HG02885 (cell line): ENCODE results near the gene AMZ1.
"Not testable (repeated sequence)": the region's sequence is repeated elsewhere in the genome, so short reads cannot be mapped to it uniquely, and the experiment has no call there.

Experiments used
- ATAC-seq: cut with Tn5 transposase; IDR thresholded peaks from one replicate; pipeline ENCODE4 v1.9.1; 2021; ENCODE audit warnings: mild to moderate bottlenecking; ENCODE audit not compliant: unreplicated experiment, poor library complexity

AMZ1 gene

DNA sequence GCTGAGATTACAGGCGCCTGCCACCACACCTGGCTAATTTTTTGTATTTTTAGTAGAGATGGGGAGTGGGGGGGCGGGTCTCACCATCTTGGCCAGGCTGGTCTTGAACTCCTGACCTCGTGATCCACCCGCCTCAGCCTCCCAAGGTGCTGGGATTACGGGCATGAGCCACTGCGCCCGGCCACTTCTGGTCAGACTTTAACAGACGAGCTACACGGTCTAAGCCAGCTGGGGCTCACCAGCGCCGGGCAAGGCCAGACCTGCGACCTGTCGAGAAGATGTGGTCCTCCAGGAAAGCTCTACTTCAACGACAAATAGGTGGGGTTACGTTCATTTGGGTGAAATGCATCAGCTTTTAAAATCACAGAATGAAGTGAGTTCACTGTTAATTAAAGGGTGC, 36.0 kb downstream of the AMZ1 start:
- ATAC-seq: not testable (repeated sequence)

DNA sequence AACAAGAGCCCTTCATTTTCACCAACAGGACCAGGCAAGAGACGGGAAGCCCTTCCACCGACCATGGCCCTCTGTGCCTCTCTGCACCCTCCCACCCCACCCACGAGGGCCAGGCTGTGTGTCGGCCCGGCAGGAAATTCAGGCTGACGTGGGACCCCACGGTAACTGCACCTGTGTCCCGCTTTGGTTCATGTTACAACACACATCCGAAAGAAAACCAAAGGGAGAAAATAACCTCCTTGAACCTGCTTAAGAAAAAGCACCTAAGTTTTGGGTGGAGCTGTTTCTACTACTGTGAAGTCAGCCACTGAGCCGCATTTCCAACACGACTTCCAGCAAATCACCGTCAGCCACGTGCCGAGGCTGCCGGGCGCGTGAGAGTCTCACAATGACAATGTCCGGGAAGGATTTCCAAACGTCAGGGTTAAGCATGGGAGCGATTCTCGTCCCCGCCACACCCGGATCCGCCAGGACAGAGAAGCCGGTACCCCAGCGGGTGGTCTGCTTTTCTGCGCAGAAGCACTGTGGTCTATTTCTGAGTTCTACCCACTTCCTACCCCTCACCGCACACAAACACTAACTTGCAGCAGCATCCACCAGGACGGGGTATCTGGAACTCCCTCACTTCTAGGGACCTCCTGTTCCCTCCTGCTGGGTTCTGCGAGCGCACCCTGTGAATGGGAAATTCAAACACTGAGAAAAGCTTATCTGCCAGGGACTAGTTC, 36.6 kb downstream of the AMZ1 start:
- no peak for ATAC-seq

- ATAC-seq: no peak
These were observed 37.4 kb downstream of the AMZ1 start for GRCh38 chr7:2725178-2726105.

DNA sequence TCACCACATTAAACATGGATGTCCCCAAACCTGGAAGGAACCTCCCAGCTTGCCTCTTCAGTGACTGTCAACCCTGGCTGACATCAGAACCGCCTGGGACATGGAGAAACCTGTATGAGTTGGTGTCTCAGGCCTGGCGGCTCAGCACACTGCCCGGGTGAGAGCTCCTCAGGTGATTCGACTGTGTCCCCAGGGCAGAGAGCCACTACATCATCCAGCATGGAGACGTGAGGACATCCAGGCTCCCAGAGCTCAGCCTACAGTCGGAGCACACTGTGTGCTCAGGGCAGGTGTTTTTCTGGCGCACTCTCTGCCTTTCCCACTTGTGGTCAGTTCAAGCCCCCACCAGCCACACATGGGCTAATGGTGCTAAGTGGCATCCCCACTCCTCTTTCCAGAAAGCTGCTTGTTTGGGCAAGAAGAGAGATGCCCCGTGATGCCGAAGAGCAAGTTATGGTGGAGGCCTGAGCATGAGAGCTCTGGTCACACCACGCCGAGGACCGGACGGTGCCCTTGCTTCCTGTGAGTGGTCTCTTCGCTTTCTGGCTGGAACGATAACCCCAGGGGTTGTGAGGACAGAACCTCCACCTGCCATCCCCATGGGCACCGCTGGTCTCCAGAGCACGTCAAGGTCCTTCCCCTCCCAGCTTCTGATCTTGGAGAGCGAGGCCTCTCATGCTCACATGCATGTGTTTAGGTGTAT, 38.5 kb downstream of the AMZ1 start:
- no peak for ATAC-seq

GRCh38 chr7:2727206-2727605, 39.2 kb downstream of the AMZ1 start:
- ATAC-seq: not testable (repeated sequence)

DNA sequence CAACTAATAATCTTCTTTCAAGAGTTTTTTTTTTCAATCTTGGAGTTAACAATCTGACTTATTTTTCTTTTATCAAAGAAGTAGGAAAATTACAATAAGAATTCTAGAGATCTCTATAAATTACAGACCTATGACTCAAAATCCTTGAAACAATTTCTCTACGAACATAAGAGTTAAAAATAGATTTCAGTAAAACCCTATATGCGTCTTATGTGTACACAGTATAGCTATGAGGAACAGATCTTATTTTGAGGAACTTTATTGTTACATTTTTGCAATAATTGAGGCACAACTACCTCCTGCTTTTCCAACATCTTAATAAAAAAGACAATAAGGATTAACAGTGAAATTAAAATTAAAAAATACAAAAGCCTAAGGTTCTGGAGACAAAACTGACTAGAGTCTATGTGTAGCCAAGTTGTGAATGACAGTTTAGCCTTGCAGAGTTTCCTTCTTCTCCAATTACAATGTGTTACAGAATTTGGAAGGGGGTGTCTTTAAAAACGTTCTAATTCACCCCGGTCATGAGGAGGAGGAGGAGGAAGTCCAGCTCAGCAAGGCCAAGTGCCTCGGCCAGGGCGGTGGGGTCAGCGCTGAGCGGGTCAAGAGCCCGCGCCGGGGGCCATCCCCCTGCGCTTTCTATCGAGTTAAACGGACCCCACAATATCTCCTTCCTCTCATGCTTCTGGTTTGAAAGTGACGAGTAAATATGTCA, 40.5 kb downstream of the AMZ1 start:
- no peak for ATAC-seq

DNA sequence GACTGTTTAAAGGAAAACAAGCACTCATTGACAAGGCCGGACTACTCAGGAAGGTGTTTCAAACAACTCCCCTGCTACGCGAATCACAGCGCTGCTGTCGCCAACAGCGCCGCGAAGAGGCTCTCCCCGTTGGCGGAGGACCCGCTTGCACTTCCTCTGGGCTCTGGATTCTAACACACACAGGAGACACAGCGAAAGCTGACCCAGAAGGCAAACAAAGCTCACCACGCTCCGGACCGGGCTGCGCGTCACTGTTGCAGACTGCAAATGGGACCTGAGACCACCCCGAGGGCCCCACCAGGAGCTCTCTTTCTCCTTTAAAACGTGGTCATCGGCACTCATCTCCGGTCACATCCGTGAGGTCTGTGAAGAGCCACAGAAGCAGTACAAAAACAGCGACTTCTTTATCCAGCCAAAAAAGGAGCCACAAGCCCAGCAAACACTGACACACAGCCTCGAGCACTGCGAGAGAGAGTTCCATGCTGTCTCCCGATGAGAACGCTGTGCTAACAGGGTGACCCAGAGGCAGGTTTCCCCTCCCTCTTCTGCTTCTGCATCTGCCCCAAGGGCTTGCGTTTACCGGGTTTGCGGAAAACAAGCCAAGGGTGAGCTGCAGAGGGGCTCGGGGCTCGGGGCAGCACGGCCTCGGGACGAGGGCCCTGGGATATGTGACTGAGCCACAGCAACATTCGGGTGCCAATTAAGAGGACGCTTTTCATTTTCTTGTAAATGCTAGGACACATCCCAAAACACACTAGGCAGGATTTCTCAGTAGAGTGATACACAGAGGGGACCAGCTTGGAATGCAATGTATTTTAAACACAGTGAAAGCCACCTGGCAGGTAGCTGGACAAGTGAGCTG, 41.3 kb downstream of the AMZ1 start:
- no peak for ATAC-seq

GRCh38 chr7:2729893-2730716, 42.1 kb downstream of the AMZ1 start:
- no peak for ATAC-seq

DNA sequence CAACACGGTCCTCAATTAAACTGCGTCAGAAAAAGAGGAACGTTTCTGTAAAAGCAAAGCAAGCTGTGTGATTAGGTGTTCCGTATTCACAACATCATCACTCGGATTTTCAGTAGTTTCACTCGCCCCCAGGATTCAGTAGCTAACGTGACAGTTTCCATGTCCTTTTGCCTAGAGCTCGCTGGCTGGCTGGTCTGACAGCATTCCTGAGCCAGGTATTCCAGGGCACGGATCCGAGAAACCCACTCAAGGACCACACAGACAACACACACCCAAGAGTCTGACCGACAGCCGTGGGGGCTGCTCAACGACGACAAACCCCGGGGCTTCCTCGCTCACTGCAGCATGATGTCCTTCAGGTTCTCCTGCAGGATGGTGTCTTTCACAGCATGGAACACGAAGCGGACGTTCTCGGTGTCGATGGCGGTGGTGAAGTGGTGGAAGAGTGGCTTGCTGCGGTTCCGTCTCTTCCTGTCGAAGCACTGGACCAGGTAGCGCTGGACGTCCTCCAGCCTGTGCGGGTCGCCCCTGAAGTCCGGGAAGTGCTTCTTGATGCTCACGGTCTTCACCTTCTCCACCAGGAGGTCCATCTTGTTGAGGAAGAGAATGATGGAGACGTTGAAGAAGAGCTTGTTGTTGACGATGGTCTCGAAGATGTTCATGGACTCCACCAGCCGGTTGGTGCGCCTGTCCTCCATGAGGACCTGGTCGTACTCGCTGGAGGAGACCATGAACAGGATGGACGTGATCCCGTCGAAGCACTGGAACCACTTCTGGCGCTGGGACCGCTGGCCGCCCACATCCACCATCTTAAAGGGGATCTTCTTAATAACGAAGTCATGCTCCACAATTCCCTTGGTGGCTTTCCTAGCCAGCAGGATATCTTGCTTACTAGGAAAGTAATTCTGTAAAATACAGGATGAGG, 43.1 kb downstream of the AMZ1 start:
- ATAC-seq: no peak

- no peak for ATAC-seq
These were observed 44.4 kb downstream of the AMZ1 start for GRCh38 chr7:2732388-2732787.

DNA sequence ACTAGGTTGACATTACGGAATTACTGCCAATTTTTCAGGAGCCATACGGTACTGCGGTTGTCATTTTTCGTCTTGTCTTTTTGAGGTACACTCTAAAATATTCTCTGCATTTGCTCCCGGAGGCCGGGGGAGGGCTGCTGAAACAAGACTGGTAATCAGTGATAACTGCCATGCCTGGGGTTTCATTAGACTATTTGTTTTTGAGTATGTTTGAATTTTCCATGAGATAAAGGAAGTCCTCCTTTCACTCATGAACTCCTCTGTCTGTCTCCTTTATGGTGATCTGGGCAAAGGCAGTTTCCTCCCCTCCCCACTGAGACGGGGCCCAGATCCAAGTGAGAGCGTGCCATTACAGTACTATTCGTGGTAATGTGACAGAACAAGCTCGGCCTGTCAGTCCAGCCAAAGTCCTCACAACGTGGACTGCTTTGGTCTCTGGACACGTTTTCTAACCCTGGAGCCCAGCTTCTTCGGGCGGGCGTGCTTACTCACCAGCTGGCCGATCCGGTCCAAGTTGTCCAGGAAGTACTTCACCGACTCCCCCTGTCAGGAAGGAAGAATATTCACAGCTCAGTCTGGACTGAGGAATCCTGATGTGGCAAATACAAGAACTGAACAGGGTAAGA, 45.1 kb downstream of the AMZ1 start:
- ATAC-seq: no peak

DNA sequence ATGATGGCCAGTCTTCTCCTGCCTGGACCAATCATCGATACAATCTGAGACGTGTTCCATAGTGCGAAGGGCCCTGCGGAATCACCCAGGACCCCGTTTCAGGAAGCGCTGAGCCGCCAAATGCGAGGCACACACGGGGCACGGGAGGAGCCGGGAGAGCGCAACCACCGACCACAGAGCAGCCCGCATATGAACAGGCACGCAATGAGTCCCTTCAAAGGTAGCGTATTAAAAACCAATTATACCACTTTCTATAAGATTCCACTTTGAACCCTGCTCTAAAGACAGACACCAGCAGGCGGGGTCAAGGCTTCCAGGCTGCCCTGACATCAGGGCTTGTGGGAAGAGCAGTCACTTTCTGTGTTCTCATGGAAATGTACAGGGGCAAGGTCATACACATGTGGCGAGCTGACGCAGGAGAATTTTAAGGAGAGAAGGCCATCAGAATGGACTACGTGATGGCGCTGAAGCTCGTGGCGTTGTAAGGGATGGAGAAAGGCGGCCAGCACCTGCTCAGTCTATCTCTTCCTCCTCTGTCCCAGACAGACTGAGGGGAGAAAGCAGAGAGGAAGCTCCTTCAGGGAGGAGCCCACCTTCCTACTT, 46.2 kb downstream of the AMZ1 start:
- no peak for ATAC-seq

DNA sequence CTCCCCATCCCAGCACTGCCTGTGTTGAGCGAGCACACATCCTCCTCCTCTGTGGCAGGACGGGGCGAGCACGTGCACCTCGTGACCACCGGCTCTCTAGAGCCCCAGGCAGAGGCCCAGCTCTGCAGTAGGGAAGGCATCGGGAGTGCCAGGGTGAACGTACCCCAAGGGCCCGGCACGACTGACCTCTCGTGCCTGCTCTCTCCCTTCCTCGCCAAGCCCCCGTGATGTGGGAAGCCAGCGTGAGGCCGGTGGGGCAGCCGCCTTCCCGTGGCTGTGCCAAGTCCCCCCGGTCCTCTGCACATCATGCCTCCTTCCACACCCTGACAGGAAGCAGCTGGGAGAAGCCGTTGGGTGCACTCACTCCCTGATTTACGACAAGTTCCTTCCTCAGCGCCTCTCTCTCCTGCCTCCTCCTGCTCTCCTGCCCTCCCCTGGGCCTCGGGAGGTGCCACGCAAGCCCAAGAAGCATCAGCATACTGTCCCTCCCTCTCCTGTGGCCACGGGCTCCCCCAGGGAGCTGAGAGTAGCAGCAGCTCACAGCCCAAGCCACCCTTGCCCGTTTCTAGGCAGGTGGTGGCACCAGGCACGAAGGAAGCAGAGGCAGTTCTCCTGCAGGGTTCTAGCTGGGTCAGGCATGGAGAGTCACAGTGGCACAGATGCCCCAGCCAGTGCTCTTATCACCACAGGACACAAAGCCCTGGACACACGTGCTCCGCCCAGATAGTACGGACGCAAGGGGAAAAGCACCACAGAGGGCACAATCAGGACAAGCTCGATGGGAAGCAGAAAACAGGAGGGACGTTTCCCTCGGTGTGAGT, 47.0 kb downstream of the AMZ1 start:
- ATAC-seq: no peak

DNA sequence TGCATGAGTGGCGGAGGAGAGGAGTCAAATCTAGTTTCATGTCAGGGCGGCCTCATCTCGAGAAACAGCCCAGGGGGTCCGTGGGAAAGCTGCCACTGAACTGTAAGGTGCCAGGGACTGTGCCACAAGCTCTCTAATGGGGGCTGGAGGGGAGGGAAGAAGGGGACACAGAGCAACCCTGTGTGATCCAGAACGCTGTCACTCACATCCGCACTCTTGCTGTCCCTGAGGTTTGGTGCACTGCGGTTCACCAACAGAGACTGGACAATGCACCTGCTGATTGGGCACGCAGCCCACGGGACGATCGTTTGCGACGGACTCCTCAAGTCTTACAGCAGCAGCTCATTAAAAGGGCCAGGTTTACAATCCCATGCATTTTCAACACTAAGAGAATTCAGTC, 47.7 kb downstream of the AMZ1 start:
- no peak for ATAC-seq

GRCh38 chr7:2736411-2736914, 48.5 kb downstream of the AMZ1 start:
- no peak for ATAC-seq
